Measurements from ENCODE around the gene ROR2.

GRCh38 chr9:91647371-91647770 lies 302.7 kb downstream of the ROR2 start:
- TF ChIP-seq POLR2AphosphoS5 (IDR thresholded peaks at IDR 0.05), result no peak
- TF ChIP-seq, protein P1, sequence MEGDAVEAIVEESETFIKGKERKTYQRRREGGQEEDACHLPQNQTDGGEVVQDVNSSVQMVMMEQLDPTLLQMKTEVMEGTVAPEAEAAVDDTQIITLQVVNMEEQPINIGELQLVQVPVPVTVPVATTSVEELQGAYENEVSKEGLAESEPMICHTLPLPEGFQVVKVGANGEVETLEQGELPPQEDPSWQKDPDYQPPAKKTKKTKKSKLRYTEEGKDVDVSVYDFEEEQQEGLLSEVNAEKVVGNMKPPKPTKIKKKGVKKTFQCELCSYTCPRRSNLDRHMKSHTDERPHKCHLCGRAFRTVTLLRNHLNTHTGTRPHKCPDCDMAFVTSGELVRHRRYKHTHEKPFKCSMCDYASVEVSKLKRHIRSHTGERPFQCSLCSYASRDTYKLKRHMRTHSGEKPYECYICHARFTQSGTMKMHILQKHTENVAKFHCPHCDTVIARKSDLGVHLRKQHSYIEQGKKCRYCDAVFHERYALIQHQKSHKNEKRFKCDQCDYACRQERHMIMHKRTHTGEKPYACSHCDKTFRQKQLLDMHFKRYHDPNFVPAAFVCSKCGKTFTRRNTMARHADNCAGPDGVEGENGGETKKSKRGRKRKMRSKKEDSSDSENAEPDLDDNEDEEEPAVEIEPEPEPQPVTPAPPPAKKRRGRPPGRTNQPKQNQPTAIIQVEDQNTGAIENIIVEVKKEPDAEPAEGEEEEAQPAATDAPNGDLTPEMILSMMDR (IDR thresholded peaks at IDR 0.05 in 8 of 11, conservative IDR thresholded peaks at IDR 0.05 in 3 of 11), result no peak
